Measurements from ENCODE around the gene DOHH.
"Not testable (repeated sequence)": the region's sequence is repeated elsewhere in the genome, so short reads cannot be mapped to it uniquely, and the experiment has no call there.

GRCh38 chr19:3452942-3453214 is 47.6 kb downstream of the DOHH start:
- TF ChIP-seq POLR2AphosphoS5 (IDR thresholded peaks at IDR 0.05; ENCODE audit: borderline replicate concordance, low read depth, low read length); EZH2 (IDR thresholded peaks at IDR 0.05); FOXP2 (optimal IDR thresholded peaks at IDR 0.05; ENCODE audit: control extremely low read depth, extremely low read length, insufficient read depth): not testable (repeated sequence)
